ENCODE data around the gene DUSP15.

The DUSP15 gene

DNA sequence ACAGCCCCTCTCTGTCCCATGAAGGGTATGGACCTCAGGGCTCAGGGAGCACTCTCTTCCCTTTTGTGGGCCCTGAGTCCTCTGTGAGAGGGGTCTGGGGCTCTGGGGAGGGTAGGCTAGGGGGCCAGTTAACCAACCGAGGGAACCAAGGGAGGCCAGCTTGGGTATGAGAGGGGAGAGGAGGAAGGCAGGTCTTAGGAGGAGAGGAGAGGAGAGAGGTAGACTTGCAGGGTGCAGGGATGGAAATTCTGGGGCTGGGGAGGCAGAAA lies 720 bp downstream of the DUSP15 start:
- Mint-ChIP-seq H3K4me3 (peak overlapping the region; percentile 87), H3K27ac (peak overlapping the region; percentile 9), H3K36me3 (no peaks in the 10 kb centered on the region), H3K27me3 (peaks cover 30% of the 10 kb centered on the region), H3K4me1 (peaks cover 14% of the 10 kb centered on the region), H3K9me3 (no peaks in the 10 kb centered on the region)

GRCh38 chr20:31868853-31869672 lies 1.3 kb downstream of the DUSP15 start:
- Mint-ChIP-seq H3K4me3 (peak overlapping the region; percentile 87), H3K27ac (no peak overlapping the region), H3K4me1 (peaks cover 14% of the 10 kb centered on the region), H3K9me3 (no peaks in the 10 kb centered on the region), H3K36me3 (no peaks in the 10 kb centered on the region), H3K27me3 (peaks cover 30% of the 10 kb centered on the region)

DNA sequence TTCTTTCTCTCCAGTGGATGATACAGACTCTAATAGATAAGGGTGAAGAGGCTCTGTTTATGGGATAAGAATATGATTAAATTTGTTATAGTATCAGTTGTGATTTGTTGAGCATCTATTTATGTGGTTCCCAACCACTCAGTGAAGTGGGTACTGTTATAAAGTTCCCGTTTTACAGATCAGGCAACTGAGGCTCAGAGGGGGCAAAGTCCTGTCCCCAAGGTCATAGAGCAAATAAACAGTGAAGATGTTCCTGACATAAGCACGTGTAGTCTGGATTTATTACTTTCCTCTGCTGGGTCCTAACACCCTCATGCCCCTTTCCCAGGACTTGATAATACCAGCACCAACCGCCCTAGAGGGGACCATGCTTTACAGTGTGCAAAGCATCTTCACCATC lies 4.1 kb downstream of the DUSP15 start:
- H3K27ac Mint-ChIP-seq: no peak overlapping the region
- peaks cover 20% of the 10 kb centered on the region for H3K4me1 Mint-ChIP-seq
- no peaks in the 10 kb centered on the region for H3K36me3 Mint-ChIP-seq
- H3K9me3 Mint-ChIP-seq: no peaks in the 10 kb centered on the region
- H3K27me3 Mint-ChIP-seq: peaks cover 23% of the 10 kb centered on the region
- no peak overlapping the region for H3K4me3 Mint-ChIP-seq

- Mint-ChIP-seq H3K27me3 (peaks cover 18% of the 10 kb centered on the region), H3K4me1 (peaks cover 16% of the 10 kb centered on the region), H3K36me3 (no peaks in the 10 kb centered on the region), H3K27ac (no peak overlapping the region), H3K4me3 (no peak overlapping the region), H3K9me3 (no peaks in the 10 kb centered on the region)
Measured at GRCh38 chr20:31864521-31865400, 5.6 kb downstream of the DUSP15 start.

- no peaks in the 10 kb centered on the region for H3K9me3 Mint-ChIP-seq
- H3K4me1 Mint-ChIP-seq: peaks cover 10% of the 10 kb centered on the region
- no peak overlapping the region for H3K27ac Mint-ChIP-seq
- peaks cover 14% of the 10 kb centered on the region for H3K27me3 Mint-ChIP-seq
- H3K4me3 Mint-ChIP-seq: no peak overlapping the region
- no peaks in the 10 kb centered on the region for H3K36me3 Mint-ChIP-seq
Measured at GRCh38 chr20:31863296-31864085, 6.8 kb downstream of the DUSP15 start.

GRCh38 chr20:31862506-31862905 lies 7.8 kb downstream of the DUSP15 start:
- no peak overlapping the region for H3K4me3 Mint-ChIP-seq
- H3K36me3 Mint-ChIP-seq: no peaks in the 10 kb centered on the region
- no peaks in the 10 kb centered on the region for H3K9me3 Mint-ChIP-seq
- H3K27ac Mint-ChIP-seq: no peak overlapping the region
- H3K4me1 Mint-ChIP-seq: peaks cover 10% of the 10 kb centered on the region
- peaks cover 16% of the 10 kb centered on the region for H3K27me3 Mint-ChIP-seq

DNA sequence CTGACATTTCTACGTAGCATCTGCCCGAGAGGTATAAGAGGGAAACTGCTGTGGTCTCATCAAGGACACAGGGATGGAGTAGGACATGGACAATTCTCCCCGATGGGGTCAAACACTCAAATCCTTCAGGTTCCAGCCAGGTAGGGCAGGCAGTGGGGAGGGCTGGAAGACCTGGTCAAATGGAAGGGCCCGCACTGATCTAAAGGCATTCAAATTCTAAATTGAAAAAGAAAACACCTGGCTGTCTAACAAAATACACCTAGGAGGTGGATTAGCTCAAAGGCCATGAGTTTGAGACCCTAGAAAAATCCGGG lies 8.2 kb downstream of the DUSP15 start:
- Mint-ChIP-seq H3K36me3 (no peaks in the 10 kb centered on the region), H3K27me3 (peaks cover 19% of the 10 kb centered on the region)

GRCh38 chr20:31861385-31862156 lies 8.8 kb downstream of the DUSP15 start:
- Mint-ChIP-seq H3K27ac (no peak overlapping the region), H3K4me1 (peaks cover 10% of the 10 kb centered on the region), H3K4me3 (peak overlapping the region; percentile 73)

More for the DNA sequence above, 8.2 kb downstream of the DUSP15 start:
- Mint-ChIP-seq H3K4me1 (peaks cover 10% of the 10 kb centered on the region), H3K9me3 (no peaks in the 10 kb centered on the region), H3K27ac (no peak overlapping the region), H3K4me3 (peak overlapping the region; percentile 73)

DNA sequence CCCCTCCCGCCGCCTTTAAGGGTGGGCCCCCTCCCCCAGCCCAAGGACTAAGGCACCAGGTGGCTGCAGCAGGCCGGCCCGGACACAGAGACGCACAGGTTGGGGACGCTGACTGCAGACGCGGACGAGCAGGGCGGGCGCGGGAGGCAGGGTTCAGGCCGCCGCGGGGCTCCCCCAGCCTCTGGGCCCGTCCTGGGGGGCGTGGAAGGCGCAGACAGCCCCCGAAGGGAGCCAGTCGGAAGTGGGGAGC lies 9.3 kb downstream of the DUSP15 start:
- Mint-ChIP-seq H3K27me3 (peaks cover 19% of the 10 kb centered on the region), H3K36me3 (no peaks in the 10 kb centered on the region), H3K4me3 (peak overlapping the region; percentile 19), H3K4me1 (peaks cover 10% of the 10 kb centered on the region), H3K27ac (no peak overlapping the region), H3K9me3 (no peaks in the 10 kb centered on the region)

More at GRCh38 chr20:31861385-31862156, 8.8 kb downstream of the DUSP15 start:
- H3K36me3 Mint-ChIP-seq: no peaks in the 10 kb centered on the region
- H3K9me3 Mint-ChIP-seq: no peaks in the 10 kb centered on the region
- H3K27me3 Mint-ChIP-seq: peaks cover 19% of the 10 kb centered on the region

DNA sequence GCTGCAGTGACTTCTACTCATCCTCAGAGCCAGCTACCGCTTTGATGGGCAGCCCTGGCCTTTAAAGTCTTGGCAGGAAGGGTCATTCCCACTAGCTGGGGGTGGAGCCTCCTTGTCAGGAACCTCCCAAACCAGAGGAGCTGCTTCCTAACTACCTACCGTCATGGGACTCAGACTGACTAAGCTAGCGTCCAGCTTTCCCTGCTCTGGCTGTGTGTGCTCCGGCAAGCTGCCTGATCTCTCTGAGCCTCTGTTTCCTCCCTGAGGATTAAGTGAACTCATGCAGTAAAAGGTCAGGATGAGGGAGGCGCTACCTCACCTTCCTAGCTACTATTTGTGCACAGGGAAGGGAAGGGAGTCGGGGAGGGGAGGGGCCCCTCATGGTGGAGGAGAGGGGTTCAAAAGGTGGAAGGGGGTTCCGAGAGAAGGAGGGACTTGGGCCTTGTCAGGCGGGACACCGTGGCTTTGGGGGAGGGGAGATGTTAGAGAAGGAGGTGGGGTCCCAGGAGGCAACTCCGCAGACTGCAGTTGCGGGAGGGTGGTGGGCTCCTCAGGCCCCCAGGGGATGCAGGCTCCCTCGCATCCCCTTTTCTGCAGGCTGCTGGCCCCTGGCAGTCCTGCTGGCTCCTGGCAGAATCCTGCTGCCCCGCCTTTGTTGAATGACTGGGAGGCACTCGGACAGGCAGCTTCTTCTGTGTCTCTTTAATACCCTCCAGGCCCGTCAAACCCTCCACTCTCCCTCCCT lies 9.8 kb downstream of the DUSP15 start:
- H3K27ac Mint-ChIP-seq: no peak overlapping the region
- no peaks in the 10 kb centered on the region for H3K36me3 Mint-ChIP-seq
- peaks cover 10% of the 10 kb centered on the region for H3K4me1 Mint-ChIP-seq
- peak overlapping the region; percentile 19 for H3K4me3 Mint-ChIP-seq
- H3K27me3 Mint-ChIP-seq: peaks cover 19% of the 10 kb centered on the region
- H3K9me3 Mint-ChIP-seq: no peaks in the 10 kb centered on the region

- no peak overlapping the region for H3K4me3 Mint-ChIP-seq
- peaks cover 10% of the 10 kb centered on the region for H3K4me1 Mint-ChIP-seq
- H3K27me3 Mint-ChIP-seq: peaks cover 19% of the 10 kb centered on the region
- no peaks in the 10 kb centered on the region for H3K9me3 Mint-ChIP-seq
- no peak overlapping the region for H3K27ac Mint-ChIP-seq
- H3K36me3 Mint-ChIP-seq: no peaks in the 10 kb centered on the region
Measured at GRCh38 chr20:31859998-31860380, 10.3 kb downstream of the DUSP15 start.

- peaks cover 10% of the 10 kb centered on the region for H3K4me1 Mint-ChIP-seq
- no peak overlapping the region for H3K27ac Mint-ChIP-seq
- H3K9me3 Mint-ChIP-seq: no peaks in the 10 kb centered on the region
- no peak overlapping the region for H3K4me3 Mint-ChIP-seq
- H3K36me3 Mint-ChIP-seq: no peaks in the 10 kb centered on the region
- H3K27me3 Mint-ChIP-seq: peaks cover 19% of the 10 kb centered on the region
Measured at GRCh38 chr20:31859266-31859997, 10.9 kb downstream of the DUSP15 start.

- Mint-ChIP-seq H3K36me3 (no peaks in the 10 kb centered on the region), H3K4me1 (peaks cover 10% of the 10 kb centered on the region), H3K9me3 (no peaks in the 10 kb centered on the region), H3K27ac (no peak overlapping the region), H3K27me3 (peaks cover 19% of the 10 kb centered on the region), H3K4me3 (no peak overlapping the region)
Measured at GRCh38 chr20:31858760-31859083, 11.6 kb downstream of the DUSP15 start.
